Activated T-helper 1 cell treated with Interleukin-2 at 50 U/mL for 16 hours (primary cell): ENCODE data around the gene COMMD1.
"Not testable (repeated sequence)": the region's sequence is repeated elsewhere in the genome, so short reads cannot be mapped to it uniquely, and the experiment has no call there.

Experiments used
- DNase-seq: peaks from one replicate; pipeline ENCODE4 v3.0.0-alpha.2; 2020; ENCODE audit warnings: low read depth

The COMMD1 gene

DNA sequence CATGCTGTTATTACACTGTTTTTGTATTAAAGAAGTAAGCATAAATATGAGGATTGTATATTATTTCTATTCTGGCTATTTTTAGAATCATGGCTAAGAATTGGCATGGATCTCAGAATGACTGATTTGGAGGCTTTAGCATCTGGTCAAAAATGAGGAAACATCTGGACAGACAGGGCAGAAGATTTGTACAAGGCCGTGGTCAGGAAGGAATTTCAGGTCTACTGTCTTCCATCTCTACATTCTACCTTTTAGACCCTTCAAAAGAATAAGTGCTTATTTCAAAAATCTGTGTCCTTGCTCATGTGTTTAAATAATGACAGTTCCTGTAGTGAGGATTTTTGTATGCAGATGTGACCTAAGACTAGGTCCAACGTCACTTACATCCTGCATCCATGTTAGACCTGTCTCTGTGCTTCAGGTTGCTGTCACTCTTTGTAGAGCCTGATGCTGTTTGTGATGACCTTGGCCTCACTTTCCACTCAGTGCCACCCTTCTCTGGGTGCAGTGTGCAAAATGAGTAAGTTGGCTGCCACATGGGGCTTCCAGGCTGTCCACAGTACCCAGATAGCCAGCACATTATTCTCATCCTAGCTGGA, 235.8 kb downstream of the COMMD1 start:
- DNase-seq: no peak

GRCh38 chr2:62142054-62142453, 236.6 kb downstream of the COMMD1 start:
- no peak for DNase-seq

DNA sequence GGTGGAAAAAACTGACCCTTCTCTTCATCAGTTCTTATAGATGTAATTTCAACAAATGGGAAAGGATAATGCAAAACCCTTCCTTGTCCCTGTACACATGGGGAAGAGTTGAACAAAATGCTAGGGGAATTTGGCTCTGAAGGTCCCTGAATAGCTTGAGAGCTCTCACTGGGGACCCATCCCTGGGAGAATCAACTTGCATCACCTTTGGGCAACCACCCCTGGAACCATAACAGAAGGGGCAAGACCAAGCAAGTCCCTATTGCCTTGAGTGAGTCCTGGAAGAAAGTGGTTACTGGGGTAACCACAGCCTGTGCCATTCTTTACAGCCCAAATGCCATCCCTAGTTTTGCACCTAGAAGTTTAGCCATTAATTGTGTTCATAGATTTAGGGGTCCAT, 238.2 kb downstream of the COMMD1 start:
- no peak for DNase-seq

DNA sequence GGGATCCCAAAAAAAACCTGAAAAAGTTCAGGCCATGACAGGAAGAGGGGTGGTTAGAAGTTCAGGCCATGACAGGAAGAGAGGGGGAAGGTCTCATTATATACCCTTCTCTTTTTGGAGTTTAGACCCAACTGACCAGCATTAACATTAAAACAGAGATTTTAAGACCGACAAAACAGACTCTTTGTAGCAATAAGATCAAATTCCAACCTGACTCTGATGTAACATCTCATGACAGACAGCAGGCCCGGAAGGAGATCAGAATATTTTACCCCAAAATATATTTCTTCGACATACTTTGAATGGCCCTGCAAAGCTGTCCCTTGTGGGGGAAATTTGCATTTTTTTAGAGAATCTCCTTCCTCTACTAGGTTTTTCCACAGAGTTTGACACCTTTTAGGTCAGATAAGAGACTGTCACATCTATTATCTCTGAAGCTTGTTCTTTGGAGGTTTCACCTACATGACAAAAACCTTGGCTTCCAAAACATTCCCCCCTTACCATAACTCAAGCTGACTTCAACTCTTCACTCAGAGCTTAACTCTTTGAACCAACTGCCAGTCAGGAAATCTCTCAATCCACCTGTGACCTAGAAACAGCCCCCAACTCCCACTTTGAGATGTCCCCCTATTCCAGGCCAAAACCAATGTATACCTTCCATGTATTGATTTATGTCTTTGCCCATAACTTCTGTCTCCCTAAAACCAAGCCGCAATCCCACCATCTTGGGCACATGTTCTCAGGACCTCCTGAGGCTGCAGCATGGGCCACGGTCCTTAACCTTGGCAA, 239.4 kb downstream of the COMMD1 start:
- no peak for DNase-seq

GRCh38 chr2:62145478-62146100, 240.1 kb downstream of the COMMD1 start:
- no peak for DNase-seq

GRCh38 chr2:62146790-62147189, 241.3 kb downstream of the COMMD1 start:
- not testable (repeated sequence) for DNase-seq

GRCh38 chr2:62147610-62148301, 242.3 kb downstream of the COMMD1 start:
- DNase-seq: no peak

DNA sequence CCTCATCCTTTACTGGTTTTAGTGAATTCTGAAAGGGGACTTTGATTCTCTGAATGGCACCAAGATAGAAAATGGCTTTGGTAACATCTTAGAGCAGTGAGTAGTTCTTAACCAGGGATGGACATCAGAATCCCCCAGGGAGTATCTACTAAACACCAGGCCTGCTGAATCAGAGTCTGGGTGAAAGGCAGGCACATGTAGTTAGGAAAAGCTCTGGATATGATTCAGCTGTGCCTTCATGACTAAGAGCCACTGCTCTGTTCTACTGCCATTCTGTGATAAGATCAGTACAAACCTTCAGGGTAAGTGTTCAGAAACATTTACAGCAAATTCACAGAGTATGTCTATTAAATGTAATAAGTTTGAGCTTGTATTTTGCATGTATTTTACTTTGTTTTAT, 244.2 kb downstream of the COMMD1 start:
- DNase-seq: no peak

DNA sequence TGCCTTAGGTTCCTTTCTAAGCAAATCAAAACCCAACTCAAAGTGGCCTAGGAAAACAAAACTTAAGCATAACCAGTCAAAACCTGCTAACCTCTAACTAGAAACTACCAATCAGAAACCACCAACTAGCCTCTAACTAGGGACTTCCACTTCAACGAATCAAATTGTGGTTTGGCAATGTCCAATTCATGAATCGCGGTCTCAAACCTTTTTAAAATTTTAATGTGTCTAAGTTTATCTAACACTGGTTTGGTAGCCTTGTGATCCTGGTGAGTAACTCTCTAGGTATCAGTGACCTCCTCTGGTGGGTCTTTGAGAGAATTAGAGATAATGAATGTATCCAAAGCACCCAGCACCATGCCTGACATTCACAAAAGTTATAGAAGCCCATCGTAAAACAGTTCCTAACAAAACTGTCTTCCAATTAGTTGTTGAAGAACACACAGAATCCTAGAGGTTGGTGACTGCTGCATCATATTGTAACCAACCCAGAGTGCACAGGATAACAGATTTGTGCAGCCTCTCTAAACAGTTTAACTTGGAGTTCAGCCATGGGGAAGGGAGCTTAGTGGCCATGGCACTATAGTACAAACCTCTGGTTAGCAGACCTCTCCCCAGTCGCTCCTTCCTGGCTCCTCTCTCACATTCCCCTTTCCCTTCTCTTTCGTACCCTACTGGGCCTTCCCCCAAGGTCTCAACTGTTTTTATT, 245.3 kb downstream of the COMMD1 start:
- DNase-seq: no peak

DNA sequence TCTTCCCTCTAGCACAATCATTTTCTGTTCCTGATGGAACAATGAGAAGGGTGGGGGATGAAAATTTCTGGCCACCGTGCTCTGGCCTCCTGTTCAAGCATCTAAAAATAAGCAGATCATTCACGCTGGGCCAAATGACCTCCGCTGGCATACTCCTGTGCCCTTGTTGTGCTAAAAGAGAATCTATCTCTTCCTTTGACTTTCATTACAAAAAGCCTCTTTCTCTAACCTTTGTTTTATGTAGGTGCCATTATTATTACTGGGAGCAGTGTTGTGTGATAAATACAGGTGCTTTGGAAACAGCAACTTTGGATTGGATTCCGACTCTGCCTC, 245.8 kb downstream of the COMMD1 start:
- no peak for DNase-seq

- DNase-seq: no peak
Measured at GRCh38 chr2:62152000-62152399, 246.5 kb downstream of the COMMD1 start.

- DNase-seq: no peak
Measured at GRCh38 chr2:62156861-62157496, 251.5 kb downstream of the COMMD1 start.

DNA sequence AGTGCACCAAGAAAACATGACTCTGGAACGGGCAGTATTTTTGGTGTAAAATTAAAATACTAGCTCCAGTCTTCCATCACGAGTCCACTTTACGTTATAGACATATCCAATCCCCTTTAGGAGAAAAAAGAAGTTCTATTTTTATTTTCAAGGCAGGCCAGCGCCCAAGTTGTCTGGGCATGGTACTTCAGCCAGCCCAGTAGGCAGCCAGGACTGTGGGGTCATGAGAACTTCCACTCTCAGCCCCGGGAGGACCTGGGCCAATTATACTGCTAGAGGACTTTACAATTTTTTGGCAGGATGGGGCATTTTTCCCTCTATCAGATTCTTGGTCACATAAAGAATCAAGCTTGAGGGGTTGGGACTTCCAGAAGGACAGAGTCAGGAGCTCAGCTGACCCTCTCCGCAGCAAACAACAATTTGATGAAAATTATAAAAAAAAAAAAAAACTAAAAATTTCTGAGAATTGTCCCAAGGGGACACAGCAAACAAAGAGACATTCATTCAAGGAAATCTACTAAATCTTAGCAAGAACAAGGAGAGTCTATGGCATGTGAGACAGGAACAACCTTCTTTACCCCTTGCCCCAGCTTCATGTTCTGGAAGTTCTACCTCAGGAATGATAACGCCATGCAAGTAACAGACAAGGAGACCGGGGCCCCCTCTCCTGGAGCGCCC, 253.1 kb downstream of the COMMD1 start:
- DNase-seq: no peak

GRCh38 chr2:62160691-62161090, 255.2 kb downstream of the COMMD1 start:
- not testable (repeated sequence) for DNase-seq

GRCh38 chr2:62163106-62163831, 257.8 kb downstream of the COMMD1 start:
- DNase-seq: no peak

- no peak for DNase-seq
Measured at GRCh38 chr2:62163834-62164233, 258.4 kb downstream of the COMMD1 start.

- DNase-seq: no peak
Measured at GRCh38 chr2:62175728-62176127, 270.3 kb downstream of the COMMD1 start.

DNA sequence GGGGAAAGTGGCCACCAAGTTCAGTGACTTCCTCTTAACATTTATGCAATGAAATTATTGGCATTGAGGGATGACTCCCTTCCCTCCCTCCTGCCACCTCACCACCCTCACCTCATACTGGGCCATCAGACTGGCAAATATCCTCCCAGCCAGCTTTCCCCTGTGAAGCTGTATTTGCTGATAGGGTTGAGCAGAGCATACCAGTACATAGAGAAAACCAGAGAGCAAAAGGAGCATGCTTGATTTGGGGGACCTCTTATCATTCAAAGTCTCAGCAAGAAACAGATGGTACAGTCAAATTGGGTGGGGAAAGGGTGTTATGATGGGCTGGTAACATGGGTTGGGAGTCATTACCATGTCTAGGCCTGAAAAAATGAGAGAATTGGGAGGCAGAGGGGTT, 271.3 kb downstream of the COMMD1 start:
- no peak for DNase-seq

- no peak for DNase-seq
Measured at GRCh38 chr2:62177392-62178049, 272.0 kb downstream of the COMMD1 start.

DNA sequence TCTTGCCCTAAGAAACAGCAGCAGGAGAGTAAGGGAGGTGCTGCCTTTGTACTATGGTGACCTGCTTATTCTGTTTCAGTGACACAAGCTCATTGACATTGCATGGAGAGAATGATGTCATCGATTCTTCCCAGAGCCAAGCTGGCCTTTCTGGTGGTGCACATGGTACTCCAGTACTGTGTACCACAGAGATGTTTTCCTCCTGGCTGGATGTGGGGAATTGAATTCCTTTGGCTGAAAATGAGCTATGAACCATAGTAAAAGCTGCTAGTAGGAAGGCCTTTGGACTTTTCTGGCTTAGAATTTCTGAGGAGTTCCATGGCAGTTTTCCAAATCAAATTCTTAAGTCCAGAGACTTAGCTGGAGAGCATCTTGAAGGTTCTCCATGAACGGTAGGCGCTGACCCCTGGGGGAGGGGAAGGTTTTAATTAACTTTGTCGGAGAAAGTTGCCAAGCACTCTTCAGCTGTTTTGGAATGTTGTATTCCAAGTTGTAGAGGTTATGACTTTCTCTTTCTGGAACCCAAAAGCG, 273.3 kb downstream of the COMMD1 start:
- no peak for DNase-seq
